Heart left ventricle (tissue), 13 donors: ENCODE data around the gene RBKS.

ENCODE experiments used
- CTCF ChIP-seq, 12 donors: fragments of 200-600 bp; sonication (generic) in 4 of 12; IDR thresholded peaks; one replicate each; pipeline versions ENCODE4 v1.5.0 to v1.8.0; 2018 to 2022; ENCODE audit warnings: antibody characterized with exemption in 12 of 12, mild to moderate bottlenecking in 5 of 12
- POLR2A ChIP-seq, 2 donors: fragments of 450-650 bp; IDR thresholded peaks; one replicate each; pipeline ENCODE4 v1.6.1; 2017; ENCODE audit warnings: antibody characterized with exemption in 2 of 2, mild to moderate bottlenecking in 2 of 2, moderate library complexity in 2 of 2
- donor health status: ischemic (EF 13 %, LVEDD 7.1; RV severe dilation, severe dysfunction).
- donor health status: DM: no; HTN: yes; CAD: no.
- donor health status: DM: no; HTN: no; CAD: no.
- donor health status: ischemic (EF 25% LVEDD 6.9; RV normal size, moderate dysfunction).
- donor health status: ischemic (EF 25% LVEDD 5.7; RV mildly dilated, moderate dysfunction).
- donor health status: ischemic (EF 35%, LVEDD 5.7; RV mildly dilated, moderate dysfunction).
- donor health status: nonischemic (EF 11% LVEDD 7.7; RV severe dilation, severe dysfunction).
- donor health status: DM: yes; HTN: yes; CAD: no.
- donor health status: PGD.
- donor health status: ischemic (EF 29% LVEDD 5.4; RV normal size, mild dysfunction).
- donor health status: nonischemic (EF 23%, LVEDD 6.1; RV moderate dilation, normal function).

DNA sequence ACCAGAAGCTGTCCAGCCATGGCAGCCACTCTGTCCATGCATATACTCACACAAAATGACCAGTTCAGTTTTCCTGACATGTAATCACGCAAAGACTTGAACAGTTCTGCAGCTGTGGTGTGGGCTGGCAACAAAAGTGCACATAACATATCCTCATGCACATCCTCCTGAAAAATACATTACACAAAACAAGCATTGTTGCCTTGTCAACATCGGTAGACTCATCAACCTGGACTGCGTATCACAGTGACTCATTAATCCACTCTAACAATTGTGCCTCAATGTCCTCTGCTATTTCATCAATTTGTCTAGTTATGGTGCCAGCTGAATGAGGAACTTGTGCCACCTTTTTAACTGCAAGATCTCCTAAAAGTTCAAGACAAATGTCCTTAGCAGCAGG is 19.5 kb downstream of the RBKS start:
- TF ChIP-seq POLR2A (IDR thresholded peaks at IDR 0.05) (no peak), CTCF (IDR thresholded peaks at IDR 0.05) (no peak)
